HEK293T (cell line): ENCODE data around the gene HS3ST6.

Source experiments
- ARNT ChIP-seq: fragments of 450-650 bp; IDR thresholded peaks from 2 replicates; pipeline ENCODE4 v1.6.1; 2017; ENCODE audit warnings: mild to moderate bottlenecking
- CTBP1 ChIP-seq: fragments of 450-650 bp; IDR thresholded peaks from 2 replicates; pipeline ENCODE4 v1.6.1; 2016; ENCODE audit warnings: borderline replicate concordance
- ELF4 ChIP-seq: fragments of 450-650 bp; IDR thresholded peaks from 2 replicates; pipeline ENCODE4 v1.6.1; 2017; ENCODE audit warnings: antibody characterized with exemption
- FOXM1 ChIP-seq: fragments of 450-650 bp; IDR thresholded peaks from 2 replicates; pipeline ENCODE4 v1.6.1; 2017; ENCODE audit warnings: mild to moderate bottlenecking, borderline replicate concordance
- HDGF ChIP-seq: fragments of 450-650 bp; IDR thresholded peaks from 2 replicates; pipeline ENCODE4 v1.6.1; 2017; ENCODE audit warnings: antibody characterized with exemption, borderline replicate concordance
- L3MBTL2 ChIP-seq: fragments of 450-650 bp; conservative IDR thresholded peaks from 2 replicates; pipeline ENCODE4 v1.6.1; 2016; ENCODE audit warnings: mild to moderate bottlenecking
- LEF1 ChIP-seq: fragments of 450-650 bp; IDR thresholded peaks from 2 replicates; pipeline ENCODE4 v1.6.1; 2017; ENCODE audit warnings: mild to moderate bottlenecking, borderline replicate concordance
- NFRKB ChIP-seq: fragments of 450-650 bp; IDR thresholded peaks from 2 replicates; pipeline ENCODE4 v1.6.1; 2016; ENCODE audit warnings: mild to moderate bottlenecking, moderate library complexity
- PKNOX1 ChIP-seq: fragments of 450-650 bp; IDR thresholded peaks from 2 replicates; pipeline ENCODE4 v1.6.1; 2016
- SP1 ChIP-seq: fragments of 450-650 bp; IDR thresholded peaks from 2 replicates; pipeline ENCODE4 v1.6.1; 2017
- SUZ12 ChIP-seq: fragments of 450-650 bp; IDR thresholded peaks from 2 replicates; pipeline ENCODE4 v1.6.1; 2016; ENCODE audit warnings: mild to moderate bottlenecking
- TARDBP ChIP-seq: fragments of 450-650 bp; IDR thresholded peaks from 2 replicates; pipeline ENCODE4 v1.6.1; 2016
- ZNF384 ChIP-seq: fragments of 450-650 bp; IDR thresholded peaks from 2 replicates; pipeline ENCODE4 v1.6.1; 2016

- no peak for TF ChIP-seq CTBP1
- no peak for TF ChIP-seq ELF4
- no peak for TF ChIP-seq TARDBP
- no peak for TF ChIP-seq SP1
- TF ChIP-seq FOXM1, result no peak
- no peak for TF ChIP-seq LEF1
- TF ChIP-seq ZNF384, result no peak
- TF ChIP-seq HDGF, result no peak
- no peak for TF ChIP-seq L3MBTL2
- TF ChIP-seq NFRKB, result no peak
- no peak for TF ChIP-seq SUZ12
- TF ChIP-seq PKNOX1, result no peak
- TF ChIP-seq ARNT, result no peak
Measured at GRCh38 chr16:1929105-1929504, 10.9 kb upstream of the HS3ST6 start.
